ENCODE results near the gene MYO1G. TPM values are rescaled to one million over a fixed set of nuclear protein-coding genes. Genes with fewer than 3 reads are reported as not detected.
"Not testable (repeated sequence)": the region's sequence is repeated elsewhere in the genome, so short reads cannot be mapped to it uniquely, and the experiment has no call there.

MYO1G gene
- total RNA-seq (2014; rRNA removed; shearing (Covaris generic)) = 0.03 and 0.26 TPM in 2 replicates
- polyA plus RNA-seq (2015; cell fraction: cytosol; rRNA removed) = 0.24 and 0.39 TPM in 2 replicates
- 0.23 and 0.90 TPM in 2 replicates for polyA plus RNA-seq (2015; cell fraction: nucleus; rRNA removed)

GRCh38 chr7:44978511-44979366 is at the start of gene MYO1G:
Gene MYO1G (minus strand): TSS chr7:44979015. CDS start chr7:44978961, 54 bp downstream.
- DNase-seq (ENCODE audit: low read depth, low spot score) = no peak
- in situ Hi-C loops (cut with HindIII; ENCODE audit: low pct_unique_long_range_greater_than_20kb, low sequenced_read_pairs) = no loop called here

GRCh38 chr7:45028138-45028919 is 49.5 kb upstream of the MYO1G start:
- no peak for DNase-seq (ENCODE audit: low read depth, low spot score)
- in situ Hi-C loops (cut with HindIII; ENCODE audit: low pct_unique_long_range_greater_than_20kb, low sequenced_read_pairs) = no loop called here

- in situ Hi-C loops (cut with HindIII; ENCODE audit: low pct_unique_long_range_greater_than_20kb, low sequenced_read_pairs) = no loop called here
- no peak for DNase-seq (ENCODE audit: low read depth, low spot score)
These were observed 48.9 kb upstream of the MYO1G start for GRCh38 chr7:45027774-45028114.

GRCh38 chr7:45026984-45027773 is 48.4 kb upstream of the MYO1G start:
- DNase-seq (ENCODE audit: low read depth, low spot score) = no peak
- in situ Hi-C loops (cut with HindIII; ENCODE audit: low pct_unique_long_range_greater_than_20kb, low sequenced_read_pairs) = no loop called here

GRCh38 chr7:45026013-45026412 is 47.2 kb upstream of the MYO1G start:
- in situ Hi-C loops (cut with HindIII; ENCODE audit: low pct_unique_long_range_greater_than_20kb, low sequenced_read_pairs) = no loop called here

GRCh38 chr7:45025473-45025872 is 46.7 kb upstream of the MYO1G start:
- DNase-seq (ENCODE audit: low read depth, low spot score); in situ Hi-C loops (cut with HindIII; ENCODE audit: low pct_unique_long_range_greater_than_20kb, low sequenced_read_pairs): not testable (repeated sequence)

More at GRCh38 chr7:45026013-45026412, 47.2 kb upstream of the MYO1G start:
- DNase-seq (ENCODE audit: low read depth, low spot score) = no peak

- no peak for DNase-seq (ENCODE audit: low read depth, low spot score)
- in situ Hi-C loops (cut with HindIII; ENCODE audit: low pct_unique_long_range_greater_than_20kb, low sequenced_read_pairs) = no loop called here
These were observed 45.4 kb upstream of the MYO1G start for GRCh38 chr7:45024126-45024744.

- in situ Hi-C loops (cut with HindIII; ENCODE audit: low pct_unique_long_range_greater_than_20kb, low sequenced_read_pairs) = no loop called here
- no peak for DNase-seq (ENCODE audit: low read depth, low spot score)
These were observed 42.9 kb upstream of the MYO1G start for GRCh38 chr7:45021604-45022296.

- in situ Hi-C loops (cut with HindIII; ENCODE audit: low pct_unique_long_range_greater_than_20kb, low sequenced_read_pairs) = no loop called here
- no peak for DNase-seq (ENCODE audit: low read depth, low spot score)
These were observed 42.1 kb upstream of the MYO1G start for GRCh38 chr7:45020915-45021314.

- no peak for DNase-seq (ENCODE audit: low read depth, low spot score)
- in situ Hi-C loops (cut with HindIII; ENCODE audit: low pct_unique_long_range_greater_than_20kb, low sequenced_read_pairs) = no loop called here
These were observed 38.4 kb upstream of the MYO1G start for GRCh38 chr7:45017253-45017652.

GRCh38 chr7:45015313-45015712 is 36.5 kb upstream of the MYO1G start:
- in situ Hi-C loops (cut with HindIII; ENCODE audit: low pct_unique_long_range_greater_than_20kb, low sequenced_read_pairs) = no loop called here
- no peak for DNase-seq (ENCODE audit: low read depth, low spot score)

GRCh38 chr7:45013465-45013967 is 34.7 kb upstream of the MYO1G start:
- in situ Hi-C loops (cut with HindIII; ENCODE audit: low pct_unique_long_range_greater_than_20kb, low sequenced_read_pairs) = no loop called here
- no peak for DNase-seq (ENCODE audit: low read depth, low spot score)

- DNase-seq (ENCODE audit: low read depth, low spot score) = no peak
- in situ Hi-C loops (cut with HindIII; ENCODE audit: low pct_unique_long_range_greater_than_20kb, low sequenced_read_pairs) = no loop called here
These were observed 28.9 kb upstream of the MYO1G start for GRCh38 chr7:45007571-45008328.

GRCh38 chr7:45007106-45007505 is 28.3 kb upstream of the MYO1G start:
- in situ Hi-C loops (cut with HindIII; ENCODE audit: low pct_unique_long_range_greater_than_20kb, low sequenced_read_pairs) = no loop called here
- DNase-seq (ENCODE audit: low read depth, low spot score) = no peak

- in situ Hi-C loops (cut with HindIII; ENCODE audit: low pct_unique_long_range_greater_than_20kb, low sequenced_read_pairs) = no loop called here
- no peak for DNase-seq (ENCODE audit: low read depth, low spot score)
These were observed 25.0 kb upstream of the MYO1G start for GRCh38 chr7:45003789-45004188.

GRCh38 chr7:45001826-45002225 is 23.0 kb upstream of the MYO1G start:
- in situ Hi-C loops (cut with HindIII; ENCODE audit: low pct_unique_long_range_greater_than_20kb, low sequenced_read_pairs) = no loop called here
- DNase-seq (ENCODE audit: low read depth, low spot score) = no peak

Data from SK-MEL-5 (cell line).